ENCODE data around the gene TNS3. TPM values are rescaled to one million over a fixed set of nuclear protein-coding genes. Genes with fewer than 3 reads are reported as not detected.

The TNS3 gene
- total and polyA plus RNA-seq, 2 of the 13 experiments (the other 11 are each of a cell fraction or from before 2014, with no cell fraction given): 52.9 to 55.7 TPM

GRCh38 chr7:47338026-47338425 lies 243.9 kb downstream of the TNS3 start:
- Histone ChIP-seq H3K4me3 (replicated peaks in 1 of 3; ENCODE audit: insufficient read depth in 1 of 3, low read depth in 2 of 3, low read length in 3 of 3) (no peak overlapping the region), H2AFZ (ENCODE audit: low read length) (no peak overlapping the region), H3K9me3 (ENCODE audit: low read length) (no peaks in the 10 kb centered on the region), H4K20me1 (ENCODE audit: insufficient read depth, low read length) (peaks cover 4% of the 10 kb centered on the region), H3K27ac (ENCODE audit: extremely low read length, insufficient read depth, low read length) (no peak overlapping the region), H3K4me1 (ENCODE audit: insufficient read depth, low read length) (no peaks in the 10 kb centered on the region), H3K9ac (ENCODE audit: insufficient read depth, low read depth, low read length) (no peak overlapping the region), H3K79me2 (ENCODE audit: insufficient read depth, low read length) (no peaks in the 10 kb centered on the region), H3K36me3 (replicated peaks in 1 of 2; ENCODE audit: control insufficient read depth in 1 of 2, insufficient read depth in 2 of 2, low read length in 2 of 2) (peaks cover 29 to 71% of the 10 kb centered on the region in 2 experiments), H3K4me2 (ENCODE audit: low read depth, low read length) (no peak overlapping the region), H3K27me3 (ENCODE audit: control insufficient read depth in 1 of 2, insufficient read depth in 2 of 2, low read length in 2 of 2) (no peaks in the 10 kb centered on the region)
- POLR2A ChIA-PET: no interaction called here
- DNase-seq (ENCODE audit: low spot score) (no peak), ATAC-seq (no peak), FAIRE-seq (no peak)
- WGBS (ENCODE audit: low lambda C conversion rate): 100% methylated on average over 1 of the region's 1 CpG
- CTCF ChIA-PET (ENCODE audit: low intra/inter-chr PET ratio, low total read pairs): no interaction called here
- no peak for TF ChIP-seq PBX3 (CRISPR knock-in tag; IDR thresholded peaks at IDR 0.05; ENCODE audit: borderline replicate concordance)
- TF ChIP-seq HMGXB4 (CRISPR knock-in tag; IDR thresholded peaks at IDR 0.05; ENCODE audit: borderline replicate concordance in 1 of 2, low read depth in 1 of 2): no peak
- TF ChIP-seq ZNF276 (CRISPR knock-in tag; IDR thresholded peaks at IDR 0.05; ENCODE audit: low read depth): no peak
- no peak for TF ChIP-seq AKAP8 (CRISPR knock-in tag; IDR thresholded peaks at IDR 0.05)
- TF ChIP-seq SRSF9 (IDR thresholded peaks at IDR 0.05; ENCODE audit: borderline replicate concordance, insufficient read depth, low read depth, low read length, poor library complexity, severe bottlenecking): no peak
- TF ChIP-seq FOXP4 (CRISPR knock-in tag; IDR thresholded peaks at IDR 0.05): no peak
- TF ChIP-seq RNF2 (conservative IDR thresholded peaks at IDR 0.05; ENCODE audit: low read depth): no peak
- TF ChIP-seq RCOR2 (CRISPR knock-in tag; IDR thresholded peaks at IDR 0.05): no peak
- TF ChIP-seq ZSCAN9 (CRISPR knock-in tag; IDR thresholded peaks at IDR 0.05; ENCODE audit: borderline replicate concordance): no peak
- TF ChIP-seq ZKSCAN8 (CRISPR knock-in tag; IDR thresholded peaks at IDR 0.05; ENCODE audit: borderline replicate concordance): no peak
- no peak for TF ChIP-seq POLR2AphosphoS5 (IDR thresholded peaks at IDR 0.05; ENCODE audit: low read depth, low read length)
- intact Hi-C loops (cut with micrococcal nuclease; ENCODE audit: unreplicated experiment) (loop anchor here (5.0 kb wide), 1 partner anchor 71 kb away; no protein-coding TSS in a partner anchor), in situ Hi-C loops (cut with HindIII; ENCODE audit: extremely low pct_ligation_motif_present, low pct_unique_long_range_greater_than_20kb) (no loop called here)
- no TSS peak for BruUV-seq (replicated peaks)

Measured in HepG2 (cell line).